Measurements from ENCODE around the gene MAGI1. TPM values are rescaled to one million over a fixed set of nuclear protein-coding genes. Genes with fewer than 3 reads are reported as not detected.
"Not testable (repeated sequence)": the region's sequence is repeated elsewhere in the genome, so short reads cannot be mapped to it uniquely, and the experiment has no call there.

Gene MAGI1
- polyA plus RNA-seq, 6 donors from 2014 or later: 0.08 TPM; not detected in 5

- no peaks in the 10 kb centered on the region for H3K36me3 Mint-ChIP-seq
- H3K9me3 Mint-ChIP-seq: peaks cover 0 to 11% (median 0%) of the 10 kb centered on the region in 7 donors
- no peak overlapping the region for H3K4me3 Mint-ChIP-seq
- H3K4me1 Mint-ChIP-seq: no peaks in the 10 kb centered on the region
- H3K27me3 Mint-ChIP-seq: no peaks in the 10 kb centered on the region
- ATAC-seq (ENCODE audit: low read depth in 2 of 2) (no peak), DNase-seq (no peak)
- no peak overlapping the region for H3K27ac Mint-ChIP-seq
Observed at GRCh38 chr3:65617787-65618186, 420.9 kb downstream of the MAGI1 start.

GRCh38 chr3:65617209-65617608, 421.5 kb downstream of the MAGI1 start:
- no peaks in the 10 kb centered on the region for H3K4me1 Mint-ChIP-seq
- DNase-seq: no peak
- H3K27me3 Mint-ChIP-seq: no peaks in the 10 kb centered on the region
- no peak overlapping the region for H3K4me3 Mint-ChIP-seq
- ATAC-seq (ENCODE audit: low read depth in 2 of 2): no peak
- H3K9me3 Mint-ChIP-seq: peaks cover 0 to 11% (median 0%) of the 10 kb centered on the region in 7 donors
- no peak overlapping the region for H3K27ac Mint-ChIP-seq
- H3K36me3 Mint-ChIP-seq: no peaks in the 10 kb centered on the region

- H3K4me1 Mint-ChIP-seq: no peaks in the 10 kb centered on the region
- H3K27me3 Mint-ChIP-seq: no peaks in the 10 kb centered on the region
- H3K27ac Mint-ChIP-seq: no peak overlapping the region
- no peaks in the 10 kb centered on the region for H3K36me3 Mint-ChIP-seq
- DNase-seq (no peak), ATAC-seq (ENCODE audit: low read depth in 2 of 2) (no peak)
- peaks cover 0 to 11% (median 0%) of the 10 kb centered on the region in 7 donors for H3K9me3 Mint-ChIP-seq
- H3K4me3 Mint-ChIP-seq: no peak overlapping the region
Observed at GRCh38 chr3:65616563-65616962, 422.2 kb downstream of the MAGI1 start.

GRCh38 chr3:65615329-65615728, 423.4 kb downstream of the MAGI1 start:
- Mint-ChIP-seq H3K36me3 (no peaks in the 10 kb centered on the region), H3K9me3 (peaks cover 0 to 11% (median 0%) of the 10 kb centered on the region in 7 donors), H3K4me1 (no peaks in the 10 kb centered on the region), H3K27ac (no peak overlapping the region), H3K27me3 (no peaks in the 10 kb centered on the region), H3K4me3 (no peak overlapping the region)
- ATAC-seq (ENCODE audit: low read depth in 2 of 2) (no peak), DNase-seq (no peak)

GRCh38 chr3:65614585-65614984, 424.1 kb downstream of the MAGI1 start:
- H3K36me3 Mint-ChIP-seq: no peaks in the 10 kb centered on the region
- ATAC-seq (ENCODE audit: low read depth in 2 of 2) (no peak), DNase-seq (no peak)
- H3K9me3 Mint-ChIP-seq: peaks cover 0 to 11% (median 0%) of the 10 kb centered on the region in 7 donors
- no peak overlapping the region for H3K4me3 Mint-ChIP-seq
- peak overlapping the region in 1 of 6 donors; percentile 50 for H3K27ac Mint-ChIP-seq
- no peaks in the 10 kb centered on the region for H3K4me1 Mint-ChIP-seq
- H3K27me3 Mint-ChIP-seq: no peaks in the 10 kb centered on the region

GRCh38 chr3:65607965-65608460, 430.7 kb downstream of the MAGI1 start:
- H3K27ac Mint-ChIP-seq; H3K4me1 Mint-ChIP-seq; ATAC-seq (ENCODE audit: low read depth in 2 of 2); H3K27me3 Mint-ChIP-seq; DNase-seq; H3K9me3 Mint-ChIP-seq; H3K36me3 Mint-ChIP-seq; H3K4me3 Mint-ChIP-seq: not testable (repeated sequence)

GRCh38 chr3:65607101-65607500, 431.6 kb downstream of the MAGI1 start:
- peaks cover 0 to 1% (median 0%) of the 10 kb centered on the region in 3 donors for H3K27me3 Mint-ChIP-seq
- no peak for DNase-seq
- no peak overlapping the region for H3K27ac Mint-ChIP-seq
- no peak for ATAC-seq (ENCODE audit: low read depth in 2 of 2)
- no peaks in the 10 kb centered on the region for H3K36me3 Mint-ChIP-seq
- H3K4me3 Mint-ChIP-seq: no peak overlapping the region
- peaks cover 0 to 7% (median 0%) of the 10 kb centered on the region in 7 donors for H3K9me3 Mint-ChIP-seq
- H3K4me1 Mint-ChIP-seq: no peaks in the 10 kb centered on the region

- Mint-ChIP-seq H3K27me3 (peaks cover 0 to 4% (median 0%) of the 10 kb centered on the region in 3 donors), H3K36me3 (no peaks in the 10 kb centered on the region), H3K4me1 (no peaks in the 10 kb centered on the region), H3K27ac (no peak overlapping the region), H3K9me3 (peaks cover 0 to 7% (median 0%) of the 10 kb centered on the region in 7 donors), H3K4me3 (no peak overlapping the region)
- DNase-seq (no peak), ATAC-seq (ENCODE audit: low read depth in 2 of 2) (no peak)
Observed at GRCh38 chr3:65605876-65606432, 432.8 kb downstream of the MAGI1 start.

- peaks cover 0 to 7% (median 0%) of the 10 kb centered on the region in 7 donors for H3K9me3 Mint-ChIP-seq
- no peak for DNase-seq
- peaks cover 0 to 4% (median 0%) of the 10 kb centered on the region in 3 donors for H3K27me3 Mint-ChIP-seq
- H3K4me1 Mint-ChIP-seq: no peaks in the 10 kb centered on the region
- no peaks in the 10 kb centered on the region for H3K36me3 Mint-ChIP-seq
- H3K27ac Mint-ChIP-seq: no peak overlapping the region
- no peak overlapping the region for H3K4me3 Mint-ChIP-seq
- ATAC-seq (ENCODE audit: low read depth in 2 of 2): no peak
Observed at GRCh38 chr3:65604863-65605526, 433.7 kb downstream of the MAGI1 start.

- Mint-ChIP-seq H3K27me3 (peaks cover 0 to 14% (median 7%) of the 10 kb centered on the region in 3 donors), H3K9me3 (peaks cover 0 to 6% (median 0%) of the 10 kb centered on the region in 7 donors), H3K4me1 (no peaks in the 10 kb centered on the region), H3K36me3 (no peaks in the 10 kb centered on the region), H3K4me3 (no peak overlapping the region), H3K27ac (peak overlapping the region in 1 of 6 donors; percentile 10)
- DNase-seq: no peak
- ATAC-seq (ENCODE audit: low read depth in 2 of 2): no peak
Observed at GRCh38 chr3:65603631-65604030, 435.1 kb downstream of the MAGI1 start.

- no peak for ATAC-seq (ENCODE audit: low read depth in 2 of 2)
- Mint-ChIP-seq H3K4me1 (no peaks in the 10 kb centered on the region), H3K4me3 (no peak overlapping the region), H3K27me3 (peaks cover 15 to 27% (median 21%) of the 10 kb centered on the region in 3 donors), H3K27ac (no peak overlapping the region), H3K9me3 (peaks cover 0 to 6% (median 0%) of the 10 kb centered on the region in 7 donors), H3K36me3 (no peaks in the 10 kb centered on the region)
- no peak for DNase-seq
Observed at GRCh38 chr3:65600888-65601287, 437.8 kb downstream of the MAGI1 start.

GRCh38 chr3:65597952-65598413, 440.7 kb downstream of the MAGI1 start:
- H3K27ac Mint-ChIP-seq: no peak overlapping the region
- peaks cover 15 to 34% (median 29%) of the 10 kb centered on the region in 3 donors for H3K27me3 Mint-ChIP-seq
- no peaks in the 10 kb centered on the region for H3K4me1 Mint-ChIP-seq
- DNase-seq (no peak), ATAC-seq (ENCODE audit: low read depth in 2 of 2) (no peak)
- no peak overlapping the region for H3K4me3 Mint-ChIP-seq
- H3K36me3 Mint-ChIP-seq: no peaks in the 10 kb centered on the region
- H3K9me3 Mint-ChIP-seq: peaks cover 0 to 10% (median 1%) of the 10 kb centered on the region in 7 donors

GRCh38 chr3:65597226-65597951, 441.3 kb downstream of the MAGI1 start:
- Mint-ChIP-seq H3K9me3 (peaks cover 0 to 10% (median 1%) of the 10 kb centered on the region in 7 donors), H3K4me3 (no peak overlapping the region), H3K27me3 (peaks cover 15 to 34% (median 29%) of the 10 kb centered on the region in 3 donors), H3K36me3 (no peaks in the 10 kb centered on the region), H3K4me1 (no peaks in the 10 kb centered on the region), H3K27ac (no peak overlapping the region)
- ATAC-seq (ENCODE audit: low read depth in 2 of 2): no peak
- DNase-seq: no peak
